ENCODE data around the gene TBC1D3I. TPM values are rescaled to one million over a fixed set of nuclear protein-coding genes. Genes with fewer than 3 reads are reported as not detected.
"Not testable (repeated sequence)": the region's sequence is repeated elsewhere in the genome, so short reads cannot be mapped to it uniquely, and the experiment has no call there.

TBC1D3I gene
- total RNA-seq = under 1 TPM in 2 of 4 donors, not detected in 2; 0.26 to 0.57 TPM

DNA sequence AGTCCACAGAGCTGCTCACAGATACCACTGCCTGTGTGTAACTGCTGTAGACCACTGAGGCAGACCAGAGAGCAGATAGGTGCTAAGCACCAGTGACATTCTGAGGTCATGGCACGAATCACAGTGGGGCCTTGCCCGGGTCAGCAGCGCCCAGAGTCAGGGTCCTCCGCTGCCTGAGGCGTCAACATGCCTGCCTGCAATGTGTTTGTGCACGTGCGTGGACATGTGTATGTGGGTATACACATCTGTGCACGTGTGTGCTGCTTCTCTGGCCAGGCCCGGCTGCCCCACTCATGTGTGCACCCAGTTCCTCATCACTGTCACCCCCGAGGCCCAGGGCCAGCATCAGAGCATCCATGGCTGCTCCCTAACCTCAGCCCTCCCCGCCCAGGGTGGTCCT, at the start of gene TBC1D3I:
TSS of gene TBC1D3I (minus strand) at position 101 of the 400 bp plus-strand sequence. CDS start 1,585 bp downstream, outside the sequence.
- H3K36me3 ChIP-seq; H3K4me1 ChIP-seq; DNase-seq; H3K27ac ChIP-seq; H3K4me3 ChIP-seq; intact Hi-C loops (cut with DNase I); H3K27me3 ChIP-seq; H3K9me3 ChIP-seq: not testable (repeated sequence)
- no CpG with 5 or more reads among the region's 11 CpGs for WGBS, 2 donors

DNA sequence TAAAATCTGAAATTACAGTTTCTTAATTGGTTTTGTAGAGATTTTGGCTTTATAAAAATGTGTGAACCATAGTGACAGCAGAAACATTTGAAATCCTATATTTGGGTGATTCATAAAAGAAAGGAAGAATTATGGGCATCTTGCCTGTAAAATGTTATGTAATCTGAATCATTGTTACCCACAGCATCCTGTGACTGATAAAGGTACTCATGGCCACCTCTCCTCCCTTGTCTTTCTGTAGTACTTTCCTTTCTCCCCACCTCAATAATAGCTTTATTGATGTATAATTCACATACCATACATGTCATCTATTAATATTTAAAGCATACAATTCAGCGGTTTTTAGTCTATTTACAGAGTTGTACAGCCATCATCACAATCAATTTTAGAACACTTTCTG, 30.8 kb upstream of the TBC1D3I start:
- H3K36me3 ChIP-seq; H3K9me3 ChIP-seq; DNase-seq; H3K4me1 ChIP-seq; H3K27ac ChIP-seq; H3K4me3 ChIP-seq; intact Hi-C loops (cut with DNase I); H3K27me3 ChIP-seq: not testable (repeated sequence)
- no CpG with 5 or more reads among the region's 1 CpG for WGBS, 2 donors

DNA sequence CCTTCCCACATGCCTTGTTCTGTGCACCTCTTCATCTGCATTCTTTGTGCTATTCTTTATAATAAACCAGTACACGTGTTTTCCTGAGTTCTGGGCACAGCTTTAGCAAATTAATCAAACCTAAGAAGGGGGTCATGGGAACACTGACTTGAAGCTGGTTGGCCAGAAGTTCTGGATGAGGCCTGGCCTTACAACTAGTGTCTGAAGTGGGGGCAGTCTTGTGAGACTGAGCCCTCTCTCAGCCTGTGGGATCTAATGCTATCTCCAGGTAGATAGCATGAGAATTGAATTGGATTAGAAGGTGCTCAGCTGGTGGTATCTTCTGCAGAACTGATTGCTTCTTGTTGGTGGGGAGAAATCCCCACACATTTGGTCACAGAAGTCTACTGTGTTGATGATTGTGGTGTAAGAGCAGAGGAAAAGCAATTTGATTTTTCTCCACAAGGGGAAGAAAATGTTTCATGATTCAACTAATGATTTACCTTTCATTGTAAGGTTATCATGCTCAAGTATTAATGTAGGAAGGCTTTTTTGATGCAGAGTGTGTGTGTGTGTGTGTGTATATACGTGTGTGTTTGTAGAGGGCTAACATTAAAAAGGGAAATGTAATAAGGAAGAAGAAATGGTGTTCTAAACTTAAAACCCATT, 25.7 kb upstream of the TBC1D3I start:
- H3K36me3 ChIP-seq; H3K27me3 ChIP-seq; H3K27ac ChIP-seq; H3K4me3 ChIP-seq; intact Hi-C loops (cut with DNase I); H3K4me1 ChIP-seq; DNase-seq; H3K9me3 ChIP-seq: not testable (repeated sequence)
- WGBS, 2 donors = 63% methylated on average over 1 of the region's 2 CpGs; no CpG with 5 or more reads in 1 of the 2 donors

DNA sequence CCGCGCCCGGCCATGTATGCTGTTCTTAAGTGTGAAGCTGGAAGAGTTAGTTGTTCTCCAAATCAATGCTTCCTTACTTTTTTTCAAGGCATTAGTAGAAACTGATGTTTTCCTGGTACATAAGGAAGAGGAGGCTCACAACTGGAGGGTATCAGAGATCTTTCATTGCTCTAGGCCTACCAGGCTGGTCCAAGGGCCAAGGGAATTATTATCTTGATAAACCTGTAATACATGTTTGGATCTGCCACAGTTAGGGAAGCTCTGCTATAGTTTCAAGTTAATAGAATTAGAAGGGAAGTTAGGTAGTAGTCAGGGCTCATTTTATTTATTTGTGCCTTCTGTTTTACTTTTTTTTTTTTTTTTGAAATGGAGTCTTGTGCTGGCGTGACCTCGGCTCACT, 19.8 kb upstream of the TBC1D3I start:
- H3K27me3 ChIP-seq; H3K9me3 ChIP-seq; H3K27ac ChIP-seq; H3K4me1 ChIP-seq; H3K4me3 ChIP-seq; DNase-seq; intact Hi-C loops (cut with DNase I); H3K36me3 ChIP-seq: not testable (repeated sequence)
- WGBS, 2 donors = no CpG with 5 or more reads among the region's 5 CpGs

DNA sequence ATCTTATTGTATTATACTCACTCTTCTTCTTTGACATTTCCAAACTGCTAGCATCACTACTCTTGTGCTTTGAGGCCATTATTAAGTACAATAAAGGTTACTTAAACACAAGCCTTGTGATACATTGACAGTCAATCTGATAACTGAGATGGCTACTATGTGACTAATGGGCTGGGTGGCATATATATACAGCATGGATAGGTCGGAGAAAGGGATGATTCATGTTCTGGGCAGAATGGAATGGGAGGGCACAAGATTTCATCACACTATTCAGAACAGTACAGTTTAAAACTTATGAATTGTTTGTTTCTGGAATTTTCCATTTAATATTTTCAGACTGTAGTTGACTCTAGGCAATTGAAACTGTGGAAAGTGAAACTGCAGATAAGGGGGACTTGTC, 18.9 kb upstream of the TBC1D3I start:
- H3K27ac ChIP-seq; H3K9me3 ChIP-seq; H3K4me3 ChIP-seq; DNase-seq; H3K36me3 ChIP-seq; H3K27me3 ChIP-seq; H3K4me1 ChIP-seq; intact Hi-C loops (cut with DNase I): not testable (repeated sequence)
- WGBS, 2 donors = no CpG with 5 or more reads among the region's 1 CpG

DNA sequence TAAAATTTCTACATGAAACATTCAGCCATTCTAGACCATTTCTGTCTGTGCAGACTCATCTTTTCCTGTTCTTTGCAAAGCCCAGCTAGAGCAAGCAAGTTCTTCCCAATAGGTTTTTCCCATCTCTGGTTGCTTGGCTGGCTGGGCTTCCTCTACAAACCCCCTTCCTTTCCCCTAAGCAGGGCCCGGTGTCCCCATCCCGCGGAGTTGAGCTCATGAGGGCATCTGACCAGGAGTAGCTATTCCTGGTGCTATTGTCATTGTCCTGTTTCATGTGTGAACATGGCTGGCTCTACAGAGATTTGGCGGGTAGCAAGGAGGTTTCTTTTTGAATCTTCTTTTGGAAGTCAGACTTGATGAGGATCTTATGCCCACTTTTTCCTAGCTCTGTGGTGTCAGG, 22.3 kb downstream of the TBC1D3I start:
- H3K9me3 ChIP-seq; intact Hi-C loops (cut with DNase I); DNase-seq; H3K36me3 ChIP-seq; H3K4me3 ChIP-seq; H3K4me1 ChIP-seq; H3K27ac ChIP-seq; H3K27me3 ChIP-seq: not testable (repeated sequence)
- WGBS, 2 donors = 70% methylated on average over 2 of the region's 4 CpGs; no CpG with 5 or more reads in 1 of the 2 donors

DNA sequence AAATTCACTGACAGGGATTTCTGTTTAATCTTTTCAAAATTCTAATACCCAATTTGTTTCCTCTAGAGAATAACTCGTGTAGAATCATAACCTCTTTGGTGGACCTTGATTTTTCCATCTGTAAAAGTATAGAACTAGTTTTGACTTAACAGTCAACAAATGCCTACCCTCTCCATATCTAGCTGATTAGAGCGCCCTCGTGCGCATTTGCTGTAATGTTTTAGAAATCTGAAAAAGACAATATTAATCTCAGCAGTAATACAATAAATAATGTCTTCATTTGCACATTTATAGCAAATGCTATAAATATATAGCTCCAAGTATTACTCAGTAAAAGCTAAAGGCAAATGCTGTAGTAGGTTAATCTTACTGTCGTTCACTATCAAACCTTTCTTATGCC, 34.7 kb downstream of the TBC1D3I start:
- H3K27me3 ChIP-seq; intact Hi-C loops (cut with DNase I): not testable (repeated sequence)
- whole genome bisulfite sequencing, 2 donors = 45 to 53% methylated on average over 4 of the region's 5 CpGs

DNA sequence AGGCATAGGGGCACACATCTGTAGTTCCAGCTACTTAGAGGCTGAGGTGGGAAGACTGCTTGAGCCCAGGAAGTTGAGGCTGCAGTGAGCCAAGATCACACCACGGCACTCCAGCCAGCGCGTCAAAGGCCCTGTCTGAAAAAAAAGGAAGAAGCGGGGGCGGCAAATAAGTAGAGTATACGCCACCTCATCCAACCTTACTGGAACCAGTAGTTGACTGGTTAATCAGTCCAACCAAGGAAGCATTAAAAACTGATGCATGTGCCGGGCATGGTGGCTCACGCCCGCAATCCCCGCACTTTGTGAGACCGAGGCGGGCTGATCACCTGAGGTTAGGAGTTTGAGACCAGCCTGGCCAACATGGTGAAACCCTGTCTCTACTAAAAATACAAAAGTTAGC, 41.4 kb downstream of the TBC1D3I start:
- intact Hi-C loops (cut with DNase I); DNase-seq: not testable (repeated sequence)

More for the DNA sequence above, 34.7 kb downstream of the TBC1D3I start:
- H3K4me1 ChIP-seq, DNase-seq, H3K9me3 ChIP-seq, H3K4me3 ChIP-seq, H3K36me3 ChIP-seq, H3K27ac ChIP-seq: not testable (repeated sequence)

DNA sequence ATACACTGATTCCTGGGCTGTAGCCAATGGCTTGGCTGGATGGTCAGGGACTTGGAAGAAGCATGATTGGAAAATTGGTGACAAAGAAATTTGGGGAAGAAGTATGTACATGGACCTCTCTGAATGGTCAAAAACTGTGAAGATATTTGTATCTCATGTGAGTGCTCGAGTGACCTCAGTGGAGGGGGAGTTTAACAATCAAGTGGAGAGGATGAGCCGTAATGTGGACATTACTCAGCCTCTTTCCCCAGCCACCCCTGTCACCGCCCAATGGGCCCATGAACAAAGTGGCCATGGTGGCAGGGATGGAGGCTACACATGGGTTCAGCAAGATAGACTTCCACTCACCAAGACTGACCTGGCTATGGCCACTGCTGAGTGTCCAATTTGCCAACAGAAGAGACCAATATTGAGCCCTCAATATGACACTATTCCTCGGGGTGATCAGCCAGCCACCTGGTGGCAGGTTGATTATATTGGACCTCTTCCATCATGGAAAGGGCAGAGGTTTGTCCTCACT, 42.7 kb downstream of the TBC1D3I start:
- H3K27ac ChIP-seq; H3K9me3 ChIP-seq; intact Hi-C loops (cut with DNase I); DNase-seq; H3K36me3 ChIP-seq; H3K4me3 ChIP-seq; H3K27me3 ChIP-seq; H3K4me1 ChIP-seq: not testable (repeated sequence)
- WGBS, 2 donors = 77 to 84% methylated on average over 4 of the region's 4 CpGs

More for the DNA sequence above, 41.4 kb downstream of the TBC1D3I start:
- not testable (repeated sequence) for H3K4me3 ChIP-seq, H3K27ac ChIP-seq, H3K9me3 ChIP-seq, H3K4me1 ChIP-seq, H3K36me3 ChIP-seq, H3K27me3 ChIP-seq
- 85 to 91% methylated on average over 6 to 9 of the region's 12 CpGs for WGBS, 2 donors

DNA sequence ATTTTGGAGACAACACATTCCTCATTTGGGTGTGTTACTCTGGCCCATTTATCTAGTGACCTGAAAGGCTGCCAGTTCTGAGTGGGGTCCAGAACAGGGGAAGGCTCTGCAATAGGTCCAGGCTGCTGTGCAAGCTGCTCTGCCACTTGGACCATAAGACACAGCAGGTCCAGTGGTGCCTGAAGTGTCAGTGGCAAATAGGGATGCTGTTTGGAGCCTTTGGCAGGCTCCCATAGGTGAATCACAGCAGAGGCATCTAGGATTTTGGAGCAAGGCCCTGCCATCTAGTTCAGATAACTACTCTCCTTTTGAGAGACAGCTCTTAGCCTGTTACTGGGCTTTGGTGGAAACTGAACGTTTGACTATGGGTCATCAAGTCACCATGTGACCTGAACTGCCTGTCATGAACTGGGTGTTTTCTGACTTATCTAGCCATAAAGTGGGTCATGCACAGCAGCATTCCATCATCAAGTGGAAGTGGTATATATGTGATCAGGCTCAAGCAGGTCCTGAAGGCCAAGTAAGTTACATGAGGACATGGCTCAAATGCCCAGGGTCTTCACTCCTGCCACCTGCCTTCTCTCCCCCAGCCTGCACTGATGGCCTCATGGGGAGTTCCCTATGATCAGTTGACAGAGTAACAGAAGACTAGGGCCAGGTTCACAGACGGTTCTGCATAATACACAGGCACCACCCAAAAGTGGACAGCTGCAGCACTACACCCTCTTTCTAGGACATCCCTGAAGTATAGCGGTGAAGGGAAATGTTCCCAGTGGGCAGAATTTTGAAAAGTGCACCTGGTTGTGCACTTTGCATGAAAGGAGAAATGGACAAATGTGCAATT, 43.4 kb downstream of the TBC1D3I start:
- H3K27ac ChIP-seq; H3K4me3 ChIP-seq; H3K4me1 ChIP-seq; H3K9me3 ChIP-seq; DNase-seq; H3K36me3 ChIP-seq; intact Hi-C loops (cut with DNase I); H3K27me3 ChIP-seq: not testable (repeated sequence)
- WGBS, 2 donors = 64 to 88% methylated on average over 2 to 3 of the region's 3 CpGs

DNA sequence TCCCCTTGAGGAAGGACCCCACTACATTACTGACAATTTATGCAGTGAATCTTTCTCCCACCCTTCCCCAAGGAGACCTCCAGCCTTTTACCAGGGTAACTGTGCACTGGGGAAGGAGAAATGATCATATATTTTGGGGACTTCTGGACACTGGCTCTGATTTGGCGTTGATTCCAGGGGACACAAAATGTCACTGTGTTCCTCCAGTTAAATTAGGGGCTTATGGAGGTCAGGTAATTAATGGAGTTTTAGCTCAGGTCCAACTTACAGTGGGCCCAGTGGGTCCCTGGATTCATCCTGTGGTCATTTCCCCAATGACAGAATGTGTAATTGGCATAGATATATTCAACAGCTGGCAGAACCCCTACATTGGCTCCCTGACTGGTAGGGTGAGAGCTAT, 44.8 kb downstream of the TBC1D3I start:
- H3K9me3 ChIP-seq; H3K36me3 ChIP-seq; intact Hi-C loops (cut with DNase I); H3K4me1 ChIP-seq; H3K27me3 ChIP-seq; H3K27ac ChIP-seq; DNase-seq; H3K4me3 ChIP-seq: not testable (repeated sequence)
- WGBS, 2 donors = 80 to 100% methylated on average over 1 of the region's 1 CpG

DNA sequence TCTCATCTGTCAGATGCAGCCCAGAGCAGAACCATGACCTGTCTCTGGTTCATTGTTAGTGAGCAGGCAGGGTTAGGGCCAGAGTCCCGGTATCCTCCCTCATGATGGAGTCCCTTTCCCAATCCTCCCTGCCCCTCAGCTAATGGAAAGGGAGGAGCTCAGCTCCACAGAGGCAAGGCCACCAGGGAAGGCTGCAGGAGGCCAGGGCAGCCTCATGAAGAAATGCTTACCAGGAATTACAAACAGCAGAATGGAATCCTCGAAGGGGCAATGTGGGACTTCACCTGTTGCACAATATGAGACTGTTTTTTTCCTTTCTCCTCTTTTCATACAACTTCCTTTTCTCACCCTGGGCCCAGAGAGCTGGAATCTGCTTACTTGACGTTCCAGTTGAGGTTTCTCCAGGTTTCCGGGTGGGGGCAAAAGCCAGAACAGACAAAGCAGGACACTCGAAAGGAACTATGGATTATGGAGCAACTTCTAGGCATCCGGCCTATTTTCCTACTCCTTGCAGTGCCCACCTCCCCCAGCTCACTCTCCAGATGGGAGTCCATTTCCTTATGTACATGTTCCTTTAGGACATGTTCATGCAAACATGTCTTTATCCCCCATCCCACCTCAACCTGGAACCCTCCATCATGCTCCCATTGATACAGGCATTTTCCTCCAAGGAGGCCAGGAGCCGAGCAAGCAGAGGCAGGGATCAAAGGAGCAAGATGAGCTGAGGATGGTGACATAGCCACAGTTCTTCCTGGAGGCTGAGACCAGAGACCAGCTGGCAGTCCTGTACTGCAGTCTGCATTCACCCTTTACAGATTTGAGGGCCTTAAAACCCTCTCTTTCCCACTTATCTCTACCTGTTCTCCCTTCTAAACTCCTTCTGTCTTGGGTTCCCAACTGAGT, 48.7 kb downstream of the TBC1D3I start:
- H3K4me3 ChIP-seq; H3K27me3 ChIP-seq; H3K27ac ChIP-seq; H3K4me1 ChIP-seq; H3K9me3 ChIP-seq; H3K36me3 ChIP-seq; intact Hi-C loops (cut with DNase I); DNase-seq: not testable (repeated sequence)
- WGBS, 2 donors = 69 to 79% methylated on average over 5 to 6 of the region's 7 CpGs
